Measurements from ENCODE around the gene CFAP43. TPM values are rescaled to one million over a fixed set of nuclear protein-coding genes. Genes with fewer than 3 reads are reported as not detected.

Gene CFAP43
- total and polyA plus RNA-seq, 10 of the 15 experiments (the other 5 are each of a cell fraction or from before 2014, with no cell fraction given), result 0.06 to 0.14 (median 0.10) TPM; not detected in 5

DNA sequence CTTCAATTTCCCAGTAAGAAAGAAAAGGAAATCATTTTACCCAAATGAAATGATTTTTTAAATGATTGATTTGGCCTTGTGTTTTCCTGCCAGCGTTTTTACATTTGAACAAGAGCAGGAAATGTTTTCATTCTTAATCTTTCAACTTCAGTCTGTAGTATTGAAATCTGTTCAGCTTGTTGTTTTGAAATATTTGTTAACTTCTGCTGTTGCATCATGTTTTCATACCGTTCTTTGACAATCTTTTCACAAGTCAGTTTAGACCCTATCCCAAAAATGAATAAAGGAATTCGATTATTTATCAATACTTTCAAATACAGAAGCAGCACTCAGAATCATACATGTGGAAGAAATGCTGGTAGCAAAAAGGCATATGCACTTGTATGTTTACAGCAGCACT is 102.1 kb downstream of the CFAP43 start (continued):
- TF ChIP-seq HSF1 (IDR thresholded peaks at IDR 0.05; ENCODE audit: low read depth, low read length) (no peak), BMI1 (IDR thresholded peaks at IDR 0.05; ENCODE audit: borderline replicate concordance) (no peak), POLR2AphosphoS2 (IDR thresholded peaks at IDR 0.05; ENCODE audit: low read depth, low read length) (no peak), SREBF1 (IDR thresholded peaks at IDR 0.05; ENCODE audit: low read length) (no peak), ATF2 (IDR thresholded peaks at IDR 0.05; ENCODE audit: low read length) (no peak), FOXM1 (IDR thresholded peaks at IDR 0.05; ENCODE audit: low read depth, low read length) (no peak), DPF2 (IDR thresholded peaks at IDR 0.05) (no peak)

- RAD21 ChIA-PET (ENCODE audit: unreplicated experiment), result interaction anchor here (0.5 kb wide), 1 partner anchor 194 kb away, joined by 3 read pairs; no protein-coding TSS in a partner anchor
- BruUV-seq (replicated peaks), result no TSS peak
- in situ Hi-C loops (cut with MboI), result no loop called here
These were observed 104.0 kb downstream of the CFAP43 start for GRCh38 chr10:104128214-104128613.

More at GRCh38 chr10:104128214-104128613, 104.0 kb downstream of the CFAP43 start:
- Histone ChIP-seq H3K36me3 (ENCODE audit: control insufficient read depth in 2 of 2, insufficient read depth in 2 of 2, low read length in 1 of 2) (no peaks in the 10 kb centered on the region), H2AFZ (ENCODE audit: control insufficient read depth, low read depth, low read length) (no peak overlapping the region), H3K4me3 (no peak overlapping the region), H3K4me2 (ENCODE audit: control insufficient read depth, insufficient read depth) (no peak overlapping the region), H3K79me2 (ENCODE audit: control insufficient read depth, insufficient read depth, low read length) (0 out of 2 replicates have a peak, but pooled peaks cover 1% of the 10 kb centered on the region), H3K27ac (ENCODE audit: control insufficient read depth, insufficient read depth) (no peak overlapping the region), H3K9ac (ENCODE audit: control insufficient read depth, insufficient read depth, low read length) (no peak overlapping the region), H3K9me3 (replicated peaks; ENCODE audit: control insufficient read depth, insufficient read depth, low read length) (no peaks in the 10 kb centered on the region), H4K20me1 (ENCODE audit: control insufficient read depth, insufficient read depth) (no peaks in the 10 kb centered on the region), H3K27me3 (replicated peaks in 1 of 2; ENCODE audit: control insufficient read depth in 2 of 2, insufficient read depth in 2 of 2, low read length in 1 of 2) (no peaks in the 10 kb centered on the region), H3K4me1 (ENCODE audit: control insufficient read depth, insufficient read depth, low read length) (peaks cover 1% of the 10 kb centered on the region; the same call in 1 of the 2 replicates)
- ChIA-PET POLR2A (no interaction called here), SMC1A (ENCODE audit: uncharacterized antibody, unreplicated experiment) (interaction anchor here (0.6 to 2.0 kb wide), 7 partner anchors 11 to 238 kb away, joined by 3 to 5 read pairs (median 3); no protein-coding TSS in a partner anchor), CTCF (interaction anchor here (1.1 to 9.4 kb wide), 8 partner anchors 9 to 239 kb away, joined by 3 to 151 read pairs (median 4); no protein-coding TSS in a partner anchor)
- intact Hi-C loops (cut with micrococcal nuclease; ENCODE audit: unreplicated experiment), result loop anchor here (5.0 to 10.0 kb wide), 2 partner anchors 101 to 433 kb away; no protein-coding TSS in a partner anchor
- ATAC-seq (no peak), DNase-seq (ENCODE audit: low read depth, low spot score) (no peak), FAIRE-seq (no peak)
- TF ChIP-seq RUNX3 (IDR thresholded peaks at IDR 0.05; ENCODE audit: low read length) (no peak), IRF3 (IDR thresholded peaks at IDR 0.05) (no peak), PAX5 (IDR thresholded peaks at IDR 0.05; ENCODE audit: borderline replicate concordance, low read depth, low read length) (no peak), KLF5 (IDR thresholded peaks at IDR 0.05; ENCODE audit: partially characterized antibody) (no peak), RELB (IDR thresholded peaks at IDR 0.05; ENCODE audit: low read depth) (no peak)
- WGBS (ENCODE audit: insufficient coverage, insufficient replicate concordance, low lambda C conversion rate, missing lambda C conversion rate), result 47% methylated on average over 2 of the region's 2 CpGs

Data from GM12878 (cell line).